ENCODE measurements around the gene RGS2.

RGS2 gene

DNA sequence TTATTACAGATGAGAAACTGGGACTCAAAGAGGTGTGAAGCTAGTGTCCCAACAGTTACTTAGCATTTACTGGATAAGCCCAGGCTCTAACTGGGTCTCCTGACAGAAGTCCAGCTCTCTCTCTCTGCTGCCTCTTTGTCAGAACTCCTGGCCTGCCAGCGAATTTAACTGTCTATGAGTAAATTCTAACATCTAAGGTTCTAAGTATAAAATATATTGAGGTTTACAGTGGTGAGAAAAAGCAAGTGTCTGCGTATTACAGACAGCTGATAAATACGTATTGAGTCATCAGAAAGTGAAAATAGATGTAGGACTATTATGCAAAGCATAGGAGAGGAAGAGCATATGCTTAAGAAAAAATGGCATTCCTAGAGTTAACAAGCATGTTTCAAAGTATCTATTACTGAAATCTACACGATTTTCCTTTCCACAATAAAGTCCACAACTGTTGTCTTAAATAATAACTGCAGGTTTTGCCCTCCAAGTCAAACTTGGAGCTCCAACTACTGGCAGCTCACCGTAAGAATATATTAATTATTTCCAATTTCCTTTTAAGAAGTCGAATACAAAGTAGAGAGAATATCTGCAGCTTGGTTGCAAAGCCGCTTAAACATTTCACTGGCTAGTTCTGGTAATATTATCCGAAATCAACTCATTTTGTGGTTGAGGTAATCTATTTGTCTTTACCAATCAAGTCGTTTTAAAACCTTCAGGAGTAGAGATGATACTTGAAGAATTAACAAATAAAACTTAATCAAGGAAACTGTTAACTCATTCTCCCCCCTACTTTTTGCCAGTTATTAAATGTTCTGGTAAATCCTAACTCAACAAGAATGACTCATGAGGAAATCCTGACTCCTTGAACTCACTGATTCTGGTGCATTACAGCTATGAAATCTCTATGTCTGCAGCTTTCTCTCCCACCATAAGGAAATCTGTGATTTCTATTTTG, 1.4 kb upstream of the RGS2 start:
- H3K4me1 ChIP-seq (ENCODE audit: insufficient read depth, low read length) = peaks cover 6% of the 10 kb centered on the region
- peak overlapping the region; percentile 88 for H3K9ac ChIP-seq (ENCODE audit: low read depth, low read length)
- H3K36me3 ChIP-seq (ENCODE audit: insufficient read depth, low read length) = peaks cover 5% of the 10 kb centered on the region
- no peaks in the 10 kb centered on the region for H3K9me3 ChIP-seq (ENCODE audit: control insufficient read depth, insufficient read depth, low read length)

DNA sequence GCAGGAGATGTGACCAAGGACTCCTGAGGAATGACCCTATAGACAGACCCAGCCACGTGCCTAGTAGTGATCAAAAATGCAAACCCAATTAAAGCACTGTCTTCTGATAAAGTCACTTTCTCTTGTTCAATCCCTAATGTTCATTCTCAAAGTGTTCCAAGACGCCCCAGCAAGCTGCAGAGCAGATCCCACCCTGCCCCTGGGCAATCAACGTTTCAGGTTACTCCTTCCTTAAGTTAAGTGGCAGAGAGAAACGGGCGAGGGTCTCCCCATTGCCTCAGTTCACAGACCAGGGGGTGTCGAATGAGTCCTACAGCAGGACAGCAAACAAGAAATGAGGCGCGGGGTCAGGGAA, 699 bp upstream of the RGS2 start:
- H3K9me3 ChIP-seq (ENCODE audit: control insufficient read depth, insufficient read depth, low read length) = no peaks in the 10 kb centered on the region
- peaks cover 6% of the 10 kb centered on the region for H3K4me1 ChIP-seq (ENCODE audit: insufficient read depth, low read length)
- peaks cover 5% of the 10 kb centered on the region for H3K36me3 ChIP-seq (ENCODE audit: insufficient read depth, low read length)
- H3K9ac ChIP-seq (ENCODE audit: low read depth, low read length) = peak overlapping the region; percentile 88

DNA sequence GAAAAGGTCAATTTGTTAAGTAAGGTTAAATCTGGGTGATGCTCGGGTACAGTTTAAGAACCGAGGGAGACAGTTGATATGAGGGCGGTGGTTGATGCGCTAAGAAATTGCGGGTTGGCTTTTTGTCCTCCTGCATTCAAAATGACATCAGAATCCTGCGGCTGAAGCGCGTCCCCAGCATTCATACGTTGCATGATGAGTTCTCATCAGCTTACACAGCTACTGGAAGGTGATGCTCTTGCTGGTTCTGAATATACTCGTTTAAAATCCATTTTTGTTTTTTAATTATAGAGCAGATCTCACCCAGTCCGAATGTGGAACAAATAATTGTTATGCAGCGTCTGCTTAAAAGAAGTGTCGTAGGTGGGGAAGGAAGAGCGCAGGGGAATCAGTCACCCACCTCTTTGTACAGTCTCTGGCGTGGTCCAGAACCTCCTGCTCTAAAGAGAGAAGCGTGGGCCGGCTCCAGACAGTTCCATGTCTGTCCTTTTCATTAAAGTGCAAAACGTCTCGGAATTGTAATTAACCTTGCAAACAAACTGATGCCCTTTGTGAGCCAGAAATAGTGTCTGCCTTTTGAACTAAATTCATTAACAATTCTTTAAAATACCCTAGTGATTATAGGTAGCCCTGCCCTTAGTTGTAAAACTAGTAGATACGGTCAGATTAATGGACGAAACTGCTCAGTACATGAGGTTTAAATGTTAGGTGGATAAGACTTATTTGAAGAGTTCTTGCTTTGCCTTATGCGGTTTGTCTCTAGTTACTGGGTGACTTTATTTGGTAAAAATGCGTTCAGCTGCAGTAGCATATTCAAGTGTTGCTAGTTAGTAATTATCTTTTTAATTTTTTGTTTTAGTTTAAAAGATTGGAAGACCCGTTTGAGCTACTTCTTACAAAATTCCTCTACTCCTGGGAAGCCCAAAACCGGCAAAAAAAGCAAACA, 741 bp downstream of the RGS2 start:
- H3K9ac ChIP-seq (ENCODE audit: low read depth, low read length) = peak overlapping the region; percentile 88
- H3K4me1 ChIP-seq (ENCODE audit: insufficient read depth, low read length) = peaks cover 6% of the 10 kb centered on the region
- peaks cover 5% of the 10 kb centered on the region for H3K36me3 ChIP-seq (ENCODE audit: insufficient read depth, low read length)
- H3K9me3 ChIP-seq (ENCODE audit: control insufficient read depth, insufficient read depth, low read length) = no peaks in the 10 kb centered on the region

- peaks cover 5% of the 10 kb centered on the region for H3K36me3 ChIP-seq (ENCODE audit: insufficient read depth, low read length)
- peak overlapping the region; percentile 88; the same call in 1 of the 2 replicates for H3K9ac ChIP-seq (ENCODE audit: low read depth, low read length)
- H3K4me1 ChIP-seq (ENCODE audit: insufficient read depth, low read length) = peaks cover 6% of the 10 kb centered on the region
- no peaks in the 10 kb centered on the region for H3K9me3 ChIP-seq (ENCODE audit: control insufficient read depth, insufficient read depth, low read length)
Observed at GRCh38 chr1:192810253-192810880, 1.5 kb downstream of the RGS2 start.

- peaks cover 5% of the 10 kb centered on the region for H3K36me3 ChIP-seq (ENCODE audit: insufficient read depth, low read length)
- H3K9ac ChIP-seq (ENCODE audit: low read depth, low read length) = no peak overlapping the region
- H3K9me3 ChIP-seq (ENCODE audit: control insufficient read depth, insufficient read depth, low read length) = no peaks in the 10 kb centered on the region
- H3K4me1 ChIP-seq (ENCODE audit: insufficient read depth, low read length) = peaks cover 6% of the 10 kb centered on the region
Observed at GRCh38 chr1:192811006-192811405, 2.2 kb downstream of the RGS2 start.

DNA sequence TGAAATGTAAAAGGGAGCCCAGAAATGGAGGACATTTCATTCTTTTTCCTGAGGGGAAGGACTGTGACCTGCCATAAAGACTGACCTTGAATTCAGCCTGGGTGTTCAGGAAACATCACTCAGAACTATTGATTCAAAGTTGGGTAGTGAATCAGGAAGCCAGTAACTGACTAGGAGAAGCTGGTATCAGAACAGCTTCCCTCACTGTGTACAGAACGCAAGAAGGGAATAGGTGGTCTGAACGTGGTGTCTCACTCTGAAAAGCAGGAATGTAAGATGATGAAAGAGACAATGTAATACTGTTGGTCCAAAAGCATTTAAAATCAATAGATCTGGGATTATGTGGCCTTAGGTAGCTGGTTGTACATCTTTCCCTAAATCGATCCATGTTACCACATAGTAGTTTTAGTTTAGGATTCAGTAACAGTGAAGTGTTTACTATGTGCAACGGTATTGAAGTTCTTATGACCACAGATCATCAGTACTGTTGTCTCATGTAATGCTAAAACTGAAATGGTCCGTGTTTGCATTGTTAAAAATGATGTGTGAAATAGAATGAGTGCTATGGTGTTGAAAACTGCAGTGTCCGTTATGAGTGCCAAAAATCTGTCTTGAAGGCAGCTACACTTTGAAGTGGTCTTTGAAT, 2.9 kb downstream of the RGS2 start:
- Histone ChIP-seq H3K9me3 (ENCODE audit: control insufficient read depth, insufficient read depth, low read length) (no peaks in the 10 kb centered on the region), H3K4me1 (ENCODE audit: insufficient read depth, low read length) (peaks cover 6% of the 10 kb centered on the region), H3K36me3 (ENCODE audit: insufficient read depth, low read length) (peaks cover 5% of the 10 kb centered on the region), H3K9ac (ENCODE audit: low read depth, low read length) (no peak overlapping the region)

- Histone ChIP-seq H3K9ac (ENCODE audit: low read depth, low read length) (no peak overlapping the region), H3K4me1 (ENCODE audit: insufficient read depth, low read length) (peaks cover 6% of the 10 kb centered on the region), H3K9me3 (ENCODE audit: control insufficient read depth, insufficient read depth, low read length) (no peaks in the 10 kb centered on the region), H3K36me3 (ENCODE audit: insufficient read depth, low read length) (peaks cover 5% of the 10 kb centered on the region)
Observed at GRCh38 chr1:192812420-192813209, 3.8 kb downstream of the RGS2 start.

DNA sequence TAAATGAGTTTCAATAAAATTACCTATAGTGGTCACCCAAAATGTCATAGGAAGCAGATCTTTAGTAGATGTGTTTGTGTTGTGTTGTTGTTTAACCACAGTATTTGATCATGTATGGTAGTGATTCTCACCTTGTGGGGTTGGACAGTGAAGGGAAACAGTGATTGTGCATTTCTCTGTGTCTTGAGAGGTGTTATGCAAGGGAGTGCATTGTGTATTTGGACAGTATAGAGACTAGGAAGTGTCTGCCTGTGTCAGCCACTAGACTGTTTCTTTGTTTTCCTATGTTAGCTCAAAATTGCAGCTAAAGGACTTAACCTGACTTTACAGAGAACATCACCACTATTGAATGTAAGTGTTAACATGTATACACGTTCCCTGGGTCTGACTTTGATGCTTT, 6.0 kb downstream of the RGS2 start:
- H3K36me3 ChIP-seq (ENCODE audit: insufficient read depth, low read length) = peaks cover 5% of the 10 kb centered on the region
- H3K9ac ChIP-seq (ENCODE audit: low read depth, low read length) = no peak overlapping the region
- H3K9me3 ChIP-seq (ENCODE audit: control insufficient read depth, insufficient read depth, low read length) = no peaks in the 10 kb centered on the region
- peaks cover 6% of the 10 kb centered on the region for H3K4me1 ChIP-seq (ENCODE audit: insufficient read depth, low read length)

DNA sequence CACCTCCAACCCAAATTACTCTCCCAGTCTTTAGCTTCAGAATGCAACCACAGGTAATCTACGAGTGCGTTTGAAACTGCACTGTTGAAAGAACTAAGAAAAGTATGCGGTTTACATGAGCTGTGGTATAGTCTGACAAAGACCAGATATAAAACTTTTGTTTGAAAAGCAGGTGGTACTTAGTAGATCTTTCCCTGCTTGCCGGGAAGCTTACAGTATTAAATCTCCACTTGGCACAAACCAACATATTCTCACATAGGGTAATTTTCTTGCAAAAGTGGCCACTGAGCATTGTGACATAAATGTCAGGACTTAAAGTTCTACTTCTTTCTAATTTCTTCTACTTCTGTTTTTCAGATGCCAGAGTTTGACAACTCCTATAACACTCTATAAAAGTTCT, 8.4 kb downstream of the RGS2 start:
- no peaks in the 10 kb centered on the region for H3K36me3 ChIP-seq (ENCODE audit: insufficient read depth, low read length)
- no peaks in the 10 kb centered on the region for H3K9me3 ChIP-seq (ENCODE audit: control insufficient read depth, insufficient read depth, low read length)
- H3K4me1 ChIP-seq (ENCODE audit: insufficient read depth, low read length) = no peaks in the 10 kb centered on the region
- H3K9ac ChIP-seq (ENCODE audit: low read depth, low read length) = no peak overlapping the region

- no peaks in the 10 kb centered on the region for H3K9me3 ChIP-seq (ENCODE audit: control insufficient read depth, insufficient read depth, low read length)
- H3K4me1 ChIP-seq (ENCODE audit: insufficient read depth, low read length) = peaks cover 6% of the 10 kb centered on the region; the same call in 1 of the 2 replicates
- no peaks in the 10 kb centered on the region for H3K36me3 ChIP-seq (ENCODE audit: insufficient read depth, low read length)
- no peak overlapping the region for H3K9ac ChIP-seq (ENCODE audit: low read depth, low read length)
Observed at GRCh38 chr1:192821296-192821695, 12.5 kb downstream of the RGS2 start.

GRCh38 chr1:192824511-192824910, 15.7 kb downstream of the RGS2 start:
- Histone ChIP-seq H3K9me3 (ENCODE audit: control insufficient read depth, insufficient read depth, low read length) (no peaks in the 10 kb centered on the region), H3K9ac (ENCODE audit: low read depth, low read length) (no peak overlapping the region), H3K36me3 (ENCODE audit: insufficient read depth, low read length) (no peaks in the 10 kb centered on the region), H3K4me1 (ENCODE audit: insufficient read depth, low read length) (peaks cover 16% of the 10 kb centered on the region)

DNA sequence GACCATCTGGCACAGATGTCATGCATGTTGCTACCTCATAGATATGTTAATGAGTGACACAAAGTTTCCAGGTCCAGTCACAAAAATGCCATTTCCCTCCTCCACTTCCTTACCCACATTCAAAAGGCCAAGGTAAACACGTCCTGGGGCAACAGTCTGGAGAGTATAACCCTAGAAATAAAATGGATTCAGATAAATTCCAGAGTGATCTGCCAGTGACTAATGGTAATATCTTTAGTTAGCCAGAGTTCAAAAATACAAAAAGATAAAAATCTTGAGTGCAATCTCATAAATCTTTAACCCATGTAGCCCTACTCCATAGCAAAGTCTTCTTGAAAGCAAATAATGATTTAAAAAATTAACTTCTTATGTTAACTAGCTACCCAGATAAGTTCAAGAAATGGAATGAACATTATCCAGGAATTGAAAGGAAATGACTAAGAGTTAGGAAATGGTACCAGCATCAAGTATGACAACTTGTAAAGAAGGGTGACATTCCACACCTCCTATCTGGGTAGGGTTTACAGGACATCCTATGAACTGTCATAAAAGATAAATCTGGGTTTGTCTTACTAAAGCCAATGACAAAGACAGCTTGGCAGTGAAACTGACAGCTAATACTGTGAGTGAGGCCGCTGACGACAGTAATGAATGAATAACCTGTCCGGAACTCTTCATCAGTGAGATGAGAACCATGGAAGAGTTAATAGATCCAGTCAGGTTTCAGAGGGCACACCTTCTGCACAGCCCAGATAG, 18.1 kb downstream of the RGS2 start:
- H3K9me3 ChIP-seq (ENCODE audit: control insufficient read depth, insufficient read depth, low read length) = no peaks in the 10 kb centered on the region
- H3K36me3 ChIP-seq (ENCODE audit: insufficient read depth, low read length) = no peaks in the 10 kb centered on the region
- H3K4me1 ChIP-seq (ENCODE audit: insufficient read depth, low read length) = peaks cover 25% of the 10 kb centered on the region
- no peak overlapping the region for H3K9ac ChIP-seq (ENCODE audit: low read depth, low read length)
